H9 (cell line): ENCODE measurements around the gene BCAR3. TPM values are rescaled to one million over a fixed set of nuclear protein-coding genes. Genes with fewer than 3 reads are reported as not detected.

Experiments
- DNase-seq: peaks from one replicate; pipeline ENCODE4 v3.0.0-alpha.2; 2017
- H2AFZ ChIP-seq: one replicate; pipeline ENCODE4 v1.6.1; 2013; ENCODE audit warnings: mild to moderate bottlenecking, low read length, control low read depth, moderate library complexity
- H2AK5ac ChIP-seq: 2 replicates; pipeline ENCODE4 v1.6.1; 2013; ENCODE audit warnings: low read length, control low read depth, mixed read lengths; ENCODE audit not compliant: insufficient read length
- H2BK120ac ChIP-seq: one replicate; pipeline ENCODE4 v1.6.1; 2013; ENCODE audit warnings: low read depth, mild to moderate bottlenecking, low read length, control low read depth, inconsistent platforms; ENCODE audit not compliant: poor library complexity, severe bottlenecking
- H2BK12ac ChIP-seq: 2 replicates; pipeline ENCODE4 v1.6.1; 2013; ENCODE audit warnings: low read length, control low read depth, mixed read lengths, low read depth; ENCODE audit not compliant: insufficient read length
- H2BK15ac ChIP-seq: 2 replicates; pipeline ENCODE4 v1.6.1; 2013; ENCODE audit warnings: low read depth, low read length, control low read depth
- H2BK20ac ChIP-seq: one replicate; pipeline ENCODE4 v1.6.1; 2013; ENCODE audit warnings: low read depth, mild to moderate bottlenecking, low read length, control low read depth, inconsistent platforms; ENCODE audit not compliant: poor library complexity, severe bottlenecking
- H2BK5ac ChIP-seq: 2 replicates; pipeline ENCODE4 v1.6.1; 2013; ENCODE audit warnings: low read length, control low read depth, mixed read lengths; ENCODE audit not compliant: insufficient read length
- H3K14ac ChIP-seq: 2 replicates; pipeline ENCODE4 v1.6.1; 2013; ENCODE audit warnings: low read length, control low read depth; ENCODE audit not compliant: insufficient read depth
- H3K18ac ChIP-seq: 2 replicates; pipeline ENCODE4 v1.6.1; 2013; ENCODE audit warnings: low read depth, mild to moderate bottlenecking, mixed read lengths, low read length, control low read depth; ENCODE audit not compliant: insufficient read length
- H3K23ac ChIP-seq: 2 replicates; pipeline ENCODE4 v1.6.1; 2013; ENCODE audit warnings: low read length, control low read depth, mixed read lengths, low read depth; ENCODE audit not compliant: insufficient read length
- H3K23me2 ChIP-seq: 2 replicates; pipeline ENCODE4 v1.6.1; 2013; ENCODE audit warnings: low read depth, mild to moderate bottlenecking, mixed read lengths, low read length, control low read depth; ENCODE audit not compliant: insufficient read length, poor library complexity, severe bottlenecking
- H3K27ac ChIP-seq: 2 replicates; pipeline ENCODE4 v1.5.1; 2013; ENCODE audit warnings: low read length, control low read depth, mixed read lengths, low read depth; ENCODE audit not compliant: insufficient read length
- H3K27me3 ChIP-seq: 2 replicates; pipeline ENCODE4 v1.6.1; 2013; ENCODE audit warnings: low read length, control low read depth, inconsistent platforms; ENCODE audit not compliant: insufficient read depth
- H3K4ac ChIP-seq: 2 replicates; pipeline ENCODE4 v1.6.1; 2013; ENCODE audit warnings: low read depth, mild to moderate bottlenecking, control low read depth, inconsistent platforms, low read length, moderate library complexity
- H3K4me1 ChIP-seq: 2 replicates; pipeline ENCODE4 v1.6.1; 2013; ENCODE audit warnings: low read length, control low read depth, inconsistent platforms; ENCODE audit not compliant: insufficient read depth
- H3K4me2 ChIP-seq: 2 replicates; pipeline ENCODE4 v1.6.1; 2013; ENCODE audit warnings: low read length, control low read depth, mixed read lengths; ENCODE audit not compliant: insufficient read length, insufficient read depth
- H3K56ac ChIP-seq: 2 replicates; pipeline ENCODE4 v1.6.1; 2013; ENCODE audit warnings: low read depth, mild to moderate bottlenecking, mixed read lengths, low read length, control low read depth; ENCODE audit not compliant: insufficient read length
- H3K79me1 ChIP-seq: 2 replicates; pipeline ENCODE4 v1.6.1; 2013; ENCODE audit warnings: low read depth, mild to moderate bottlenecking, moderate library complexity, low read length, control low read depth, inconsistent platforms; ENCODE audit not compliant: insufficient read depth, poor library complexity, severe bottlenecking
- H3K79me2 ChIP-seq: 2 replicates; pipeline ENCODE4 v1.6.1; 2013; ENCODE audit warnings: low read length, control low read depth, inconsistent platforms; ENCODE audit not compliant: insufficient read depth
- H3K9ac ChIP-seq: 2 replicates; pipeline ENCODE4 v1.6.1; 2013; ENCODE audit warnings: low read length, control low read depth, mixed read lengths; ENCODE audit not compliant: insufficient read length; ENCODE audit errors: extremely low read depth
- H3K9me3 ChIP-seq: one replicate; pipeline ENCODE4 v1.6.1; 2013; ENCODE audit warnings: low read depth, low read length, inconsistent platforms; ENCODE audit not compliant: control insufficient read depth
- H3T11ph ChIP-seq: one replicate; pipeline ENCODE4 v1.6.1; 2013; ENCODE audit warnings: mild to moderate bottlenecking, low read length, control low read depth, inconsistent platforms
- H4K20me1 ChIP-seq: one replicate; pipeline ENCODE4 v1.6.1; 2013; ENCODE audit not compliant: control insufficient read depth, insufficient read length, insufficient read depth
- H4K5ac ChIP-seq: 2 replicates; pipeline ENCODE4 v1.6.1; 2013; ENCODE audit warnings: low read depth, mild to moderate bottlenecking, mixed read lengths, low read length, control low read depth; ENCODE audit not compliant: insufficient read length
- H4K8ac ChIP-seq: replicated peaks from 2 replicates; pipeline ENCODE4 v1.6.1; 2013; ENCODE audit warnings: low read length, control low read depth, mixed read lengths, low read depth; ENCODE audit not compliant: insufficient read length
- H4K91ac ChIP-seq: 2 replicates; pipeline ENCODE4 v1.6.1; 2013; ENCODE audit warnings: low read depth, mild to moderate bottlenecking, moderate library complexity, mixed read lengths, low read length, control low read depth; ENCODE audit not compliant: insufficient read length
- H3K27ac Mint-ChIP-seq, 3 experiments: 2 replicates in 2 of 3; 3 replicates in 1 of 3; pipeline ENCODE4 v1.8.0; 2020 to 2021; ENCODE audit warnings: mixed read lengths in 3 of 3, mild to moderate bottlenecking in 1 of 3, moderate library complexity in 1 of 3
- H3K27me3 Mint-ChIP-seq: 2 replicates; pipeline ENCODE4 v1.8.0; 2021; ENCODE audit warnings: low read depth, mild to moderate bottlenecking, moderate library complexity, mixed read lengths
- H3K36me3 Mint-ChIP-seq, 3 experiments: 2 replicates in 2 of 3; 3 replicates in 1 of 3; pipeline ENCODE4 v1.8.0; 2020 to 2021; ENCODE audit warnings: low read depth in 3 of 3, mixed read lengths in 3 of 3; ENCODE audit not compliant: insufficient read depth in 1 of 3
- H3K4me1 Mint-ChIP-seq, 2 experiments: 2 replicates each; pipeline ENCODE4 v1.8.0; 2020; ENCODE audit warnings: mixed read lengths in 2 of 2
- H3K4me3 Mint-ChIP-seq, 2 experiments: 2 replicates in 1 of 2; 3 replicates in 1 of 2; pipeline ENCODE4 v1.8.0; 2020 to 2021; ENCODE audit warnings: mild to moderate bottlenecking in 2 of 2, mixed read lengths in 2 of 2, moderate library complexity in 1 of 2
- H3K9me3 Mint-ChIP-seq, 2 experiments: 2 replicates in 1 of 2; 3 replicates in 1 of 2; pipeline ENCODE4 v1.8.0; 2020; ENCODE audit warnings: mild to moderate bottlenecking in 2 of 2, mixed read lengths in 2 of 2, moderate library complexity in 1 of 2
- CTCF ChIP-seq: fragments of 200-600 bp; sonication (generic); conservative IDR thresholded peaks from 3 replicates; pipeline ENCODE4 v1.8.0; 2021; ENCODE audit warnings: antibody characterized with exemption, mild to moderate bottlenecking
- WGBS: extraction: QIAGEN DNeasy Blood & Tissue Kit; methylation state at CpG from one replicate; pipeline ENCODE4 v1.1.7; 2013; ENCODE audit warnings: missing lambda C conversion rate, low lambda C conversion rate, mixed read lengths; ENCODE audit not compliant: insufficient read length; ENCODE audit errors: extremely low coverage; 5-methylcytosine and 5-hydroxymethylcytosine counted together
- total RNA-seq: library from RNA; stranded (reverse); gene quantifications from 2 replicates; pipeline ENCODE4 v1.2.1, GENCODE V29; 2021

The BCAR3 gene
- total RNA-seq, 1 experiment from 2014 or later: 4.9 TPM

- TF ChIP-seq CTCF: no peak
- no peak overlapping the region for H4K5ac ChIP-seq
- H3K4ac ChIP-seq: no peak overlapping the region
- DNase-seq: no peak
- no peak overlapping the region for H2BK120ac ChIP-seq
- no peak overlapping the region for H3K14ac ChIP-seq
- no peak overlapping the region for H2BK12ac ChIP-seq
- no peak overlapping the region for H4K91ac ChIP-seq
- no peaks in the 10 kb centered on the region for H3K23me2 ChIP-seq
- H2BK15ac ChIP-seq: no peak overlapping the region
- H3K23ac ChIP-seq: no peak overlapping the region
- H2BK20ac ChIP-seq: no peak overlapping the region
- no peak overlapping the region for H3K27ac ChIP-seq
- no peak overlapping the region for H3K4me3 Mint-ChIP-seq
- H2BK5ac ChIP-seq: no peak overlapping the region
- H3K27me3 ChIP-seq: no peaks in the 10 kb centered on the region; the same call in 1 of the 2 replicates
- H3K79me2 ChIP-seq: no peaks in the 10 kb centered on the region
- H3T11ph ChIP-seq: no peak overlapping the region
- H3K4me1 Mint-ChIP-seq: peaks cover 23 to 35% of the 10 kb centered on the region in 2 experiments
- H3K27me3 Mint-ChIP-seq: peaks cover 3% of the 10 kb centered on the region; the same call in 1 of the 2 replicates
- no peaks in the 10 kb centered on the region for H4K20me1 ChIP-seq
- no peak overlapping the region for H3K56ac ChIP-seq
- no peak overlapping the region for H4K8ac ChIP-seq
- H2AFZ ChIP-seq: no peak overlapping the region
- H3K36me3 Mint-ChIP-seq: no peaks in the 10 kb centered on the region
- no peaks in the 10 kb centered on the region for H3K9me3 ChIP-seq
- no peak overlapping the region for H3K27ac Mint-ChIP-seq
- H3K79me1 ChIP-seq: no peaks in the 10 kb centered on the region
- no peak overlapping the region for H3K18ac ChIP-seq
- no CpG with 5 or more reads among the region's 4 CpGs for WGBS
- no peak overlapping the region for H2AK5ac ChIP-seq
- H3K4me2 ChIP-seq: no peak overlapping the region
- H3K9me3 Mint-ChIP-seq: no peaks in the 10 kb centered on the region; a peak in 1 of 5 replicates
- no peak overlapping the region for H3K9ac ChIP-seq
- H3K4me1 ChIP-seq: no peaks in the 10 kb centered on the region
Observed at GRCh38 chr1:93729502-93729901, 47.9 kb upstream of the BCAR3 start.
